ENCODE data around the gene ELMOD3.
"Not testable (repeated sequence)": the region's sequence is repeated elsewhere in the genome, so short reads cannot be mapped to it uniquely, and the experiment has no call there.

Gene ELMOD3

GRCh38 chr2:85376291-85377065 is 21.9 kb downstream of the ELMOD3 start:
- DNase-seq (ENCODE audit: low spot score): no peak

- no peak for DNase-seq (ENCODE audit: low spot score)
Observed at GRCh38 chr2:85377083-85377482, 22.5 kb downstream of the ELMOD3 start.

GRCh38 chr2:85378257-85378656 is 23.7 kb downstream of the ELMOD3 start:
- no peak for DNase-seq (ENCODE audit: low spot score)

- no peak for DNase-seq (ENCODE audit: low spot score)
Observed at GRCh38 chr2:85380048-85380447, 25.5 kb downstream of the ELMOD3 start.

GRCh38 chr2:85383151-85383550 is 28.6 kb downstream of the ELMOD3 start:
- not testable (repeated sequence) for DNase-seq (ENCODE audit: low spot score)

- no peak for DNase-seq (ENCODE audit: low spot score)
Observed at GRCh38 chr2:85383850-85384249, 29.3 kb downstream of the ELMOD3 start.

- no peak for DNase-seq (ENCODE audit: low spot score)
Observed at GRCh38 chr2:85385746-85386145, 31.2 kb downstream of the ELMOD3 start.

- DNase-seq (ENCODE audit: low spot score): no peak
Observed at GRCh38 chr2:85387754-85388153, 33.2 kb downstream of the ELMOD3 start.

GRCh38 chr2:85388878-85389538 is 34.4 kb downstream of the ELMOD3 start:
- DNase-seq (ENCODE audit: low spot score): no peak

GRCh38 chr2:85390941-85391669 is 36.5 kb downstream of the ELMOD3 start:
- peak; percentile 62 for DNase-seq (ENCODE audit: low spot score)

- no peak for DNase-seq (ENCODE audit: low spot score)
Observed at GRCh38 chr2:85393836-85394235, 39.3 kb downstream of the ELMOD3 start.

GRCh38 chr2:85394261-85394681 is 39.7 kb downstream of the ELMOD3 start:
- DNase-seq (ENCODE audit: low spot score): no peak

- DNase-seq (ENCODE audit: low spot score): no peak
Observed at GRCh38 chr2:85394976-85395375, 40.4 kb downstream of the ELMOD3 start.

GRCh38 chr2:85395912-85396475 is 41.4 kb downstream of the ELMOD3 start:
- no peak for DNase-seq (ENCODE audit: low spot score)

- no peak for DNase-seq (ENCODE audit: low spot score)
Observed at GRCh38 chr2:85396531-85397470, 42.2 kb downstream of the ELMOD3 start.

- DNase-seq (ENCODE audit: low spot score): no peak
Observed at GRCh38 chr2:85397925-85398331, 43.4 kb downstream of the ELMOD3 start.

GRCh38 chr2:85398426-85399182 is 44.0 kb downstream of the ELMOD3 start:
- no peak for DNase-seq (ENCODE audit: low spot score)

GRCh38 chr2:85399183-85399455 is 44.5 kb downstream of the ELMOD3 start:
- DNase-seq (ENCODE audit: low spot score): no peak

GRCh38 chr2:85400023-85400422 is 45.5 kb downstream of the ELMOD3 start:
- no peak for DNase-seq (ENCODE audit: low spot score)

- no peak for DNase-seq (ENCODE audit: low spot score)
Observed at GRCh38 chr2:85400541-85401463, 46.2 kb downstream of the ELMOD3 start.
